HG03196 (cell line): Measurements from ENCODE around the gene ZKSCAN1.

Experiments used
- ATAC-seq: cut with Tn5 transposase; IDR thresholded peaks from one replicate; pipeline ENCODE4 v1.9.1; 2021; ENCODE audit not compliant: unreplicated experiment

The ZKSCAN1 gene

DNA sequence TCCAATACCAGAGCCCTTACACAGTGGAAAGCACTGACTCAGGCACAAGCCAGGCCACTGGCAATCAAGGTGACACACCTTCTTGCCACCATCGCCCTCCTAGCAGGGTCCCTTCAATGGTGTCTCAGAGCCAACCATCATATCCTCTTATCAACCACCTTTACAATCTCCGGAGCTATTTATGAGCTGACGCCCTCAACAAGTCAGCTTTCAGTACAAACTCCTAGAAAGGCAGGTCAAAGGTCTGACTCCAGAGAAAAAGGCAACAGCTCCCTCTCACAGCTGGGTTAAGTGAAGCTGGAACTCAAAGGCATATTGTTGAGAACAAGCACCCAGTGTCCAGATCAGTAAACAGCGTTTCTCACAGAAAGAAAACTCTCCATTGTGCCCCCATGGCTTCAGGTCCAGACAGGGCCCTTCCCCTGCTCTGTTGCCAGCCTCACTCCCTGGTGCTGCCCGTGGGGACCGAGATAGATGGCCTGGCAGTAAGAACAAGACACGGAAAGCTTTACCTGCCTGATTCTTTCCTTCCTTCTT lies 63.7 kb downstream of the ZKSCAN1 start:
- ATAC-seq, result no peak

DNA sequence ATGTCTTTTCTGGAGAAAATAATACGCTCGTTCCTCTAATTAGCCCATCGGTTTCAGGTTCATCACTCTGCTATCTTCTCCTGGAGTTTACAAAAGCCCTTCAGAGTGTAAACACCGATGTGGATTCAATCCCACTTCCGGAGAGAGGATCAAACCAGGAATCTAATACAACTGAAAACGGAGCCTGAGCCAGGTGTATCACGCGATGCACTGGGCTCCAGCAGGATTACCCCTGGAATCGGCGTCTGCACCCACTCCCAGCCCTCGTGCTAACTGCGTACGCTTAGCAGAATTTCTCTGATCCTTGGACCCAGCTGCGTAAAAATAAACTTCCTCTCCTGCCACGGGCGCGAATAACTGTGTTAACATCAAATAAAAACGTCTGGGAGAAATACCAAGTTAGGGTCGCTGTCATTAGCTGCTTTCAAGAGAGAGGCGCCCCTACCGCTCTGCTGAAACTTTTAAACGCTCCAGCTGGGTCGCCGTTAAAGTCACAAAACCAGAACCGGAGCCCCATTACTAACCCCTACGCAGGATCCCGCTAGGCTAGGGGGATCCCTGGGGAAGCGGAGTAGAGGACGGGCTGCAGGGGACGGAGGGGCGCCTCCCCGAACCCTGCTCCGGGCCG lies 65.6 kb downstream of the ZKSCAN1 start:
- no peak for ATAC-seq

GRCh38 chr7:100081535-100082102 lies 66.2 kb downstream of the ZKSCAN1 start, which contains the start of gene ZNF3:
TSS of gene ZNF3 (minus strand) at chr7:100081723. CDS start at chr7:100077357, 4,366 bp downstream.
- peak; percentile 82 for ATAC-seq

DNA sequence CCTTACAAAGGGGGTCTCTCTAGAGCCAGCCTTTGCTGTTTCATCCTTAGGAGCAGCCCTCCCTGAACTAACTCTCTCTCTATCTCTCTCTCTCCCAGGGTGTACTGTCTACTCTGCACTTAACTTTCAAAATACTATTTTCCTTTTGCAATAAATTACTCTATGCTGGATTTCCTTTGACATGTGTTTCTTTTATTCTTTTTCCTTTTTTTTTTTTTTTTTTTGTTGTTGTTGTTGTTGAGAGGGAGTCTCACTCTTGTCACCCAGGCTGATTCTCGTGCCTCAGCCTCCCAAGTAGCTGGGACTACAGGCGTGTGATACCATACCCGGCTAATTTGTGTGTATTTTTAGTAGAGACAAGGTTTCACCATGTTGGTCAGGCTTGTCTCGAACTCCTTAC lies 67.6 kb downstream of the ZKSCAN1 start:
- ATAC-seq, result no peak

DNA sequence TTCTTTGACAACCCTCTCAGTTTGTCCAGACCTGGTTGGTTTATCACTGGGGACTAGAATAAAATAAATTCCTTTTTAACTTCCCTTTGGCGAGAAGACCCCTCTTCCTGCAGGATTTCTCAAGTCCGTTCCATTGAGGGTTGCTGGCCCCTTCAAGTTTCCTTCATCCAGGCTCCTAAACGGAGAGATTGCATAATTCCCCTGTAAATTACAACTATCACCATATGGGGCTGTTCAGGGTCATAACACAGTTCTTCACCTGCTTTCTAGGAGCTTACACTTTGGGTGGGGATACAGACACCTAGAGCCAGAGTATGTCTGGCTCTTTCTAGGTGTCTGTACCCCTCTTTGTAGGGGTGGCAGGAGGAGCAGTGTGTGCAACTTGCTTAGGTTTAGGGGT lies 70.1 kb downstream of the ZKSCAN1 start:
- no peak for ATAC-seq

GRCh38 chr7:100087055-100087750 lies 71.8 kb downstream of the ZKSCAN1 start:
- ATAC-seq, result no peak

DNA sequence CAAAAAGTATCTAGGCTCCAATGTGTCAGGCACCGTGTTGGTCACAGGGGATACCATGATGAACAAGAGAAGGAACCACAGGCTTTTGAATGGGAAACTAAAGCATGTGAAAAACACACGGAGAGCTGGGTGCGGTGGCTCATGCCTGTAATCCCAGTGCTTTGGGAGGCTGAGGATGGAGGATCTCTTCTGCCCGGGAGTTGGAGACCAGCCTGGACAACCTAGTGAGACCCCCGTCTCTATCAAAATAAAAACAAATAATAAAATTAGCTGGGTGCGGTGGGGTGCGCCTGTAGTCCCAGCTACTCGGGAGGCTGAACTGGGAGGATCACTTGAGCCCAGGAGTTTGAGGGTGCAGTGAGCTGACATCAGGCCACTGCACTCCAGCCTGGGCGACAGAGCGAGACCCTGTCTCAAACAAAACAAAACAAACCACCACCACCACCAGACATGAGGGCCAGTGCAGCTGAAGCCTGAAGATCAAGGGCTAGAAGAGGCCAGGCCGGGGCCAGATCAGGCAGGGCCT lies 72.8 kb downstream of the ZKSCAN1 start:
- ATAC-seq, result no peak

- ATAC-seq, result peak; percentile 61
These were observed 73.4 kb downstream of the ZKSCAN1 start, which contains the start of gene COPS6 for GRCh38 chr7:100088621-100089457. TSS of gene COPS6 (plus strand) at chr7:100088969. CDS start at chr7:100088991, 22 bp downstream.

GRCh38 chr7:100089458-100090196 lies 74.2 kb downstream of the ZKSCAN1 start:
- ATAC-seq, result no peak

DNA sequence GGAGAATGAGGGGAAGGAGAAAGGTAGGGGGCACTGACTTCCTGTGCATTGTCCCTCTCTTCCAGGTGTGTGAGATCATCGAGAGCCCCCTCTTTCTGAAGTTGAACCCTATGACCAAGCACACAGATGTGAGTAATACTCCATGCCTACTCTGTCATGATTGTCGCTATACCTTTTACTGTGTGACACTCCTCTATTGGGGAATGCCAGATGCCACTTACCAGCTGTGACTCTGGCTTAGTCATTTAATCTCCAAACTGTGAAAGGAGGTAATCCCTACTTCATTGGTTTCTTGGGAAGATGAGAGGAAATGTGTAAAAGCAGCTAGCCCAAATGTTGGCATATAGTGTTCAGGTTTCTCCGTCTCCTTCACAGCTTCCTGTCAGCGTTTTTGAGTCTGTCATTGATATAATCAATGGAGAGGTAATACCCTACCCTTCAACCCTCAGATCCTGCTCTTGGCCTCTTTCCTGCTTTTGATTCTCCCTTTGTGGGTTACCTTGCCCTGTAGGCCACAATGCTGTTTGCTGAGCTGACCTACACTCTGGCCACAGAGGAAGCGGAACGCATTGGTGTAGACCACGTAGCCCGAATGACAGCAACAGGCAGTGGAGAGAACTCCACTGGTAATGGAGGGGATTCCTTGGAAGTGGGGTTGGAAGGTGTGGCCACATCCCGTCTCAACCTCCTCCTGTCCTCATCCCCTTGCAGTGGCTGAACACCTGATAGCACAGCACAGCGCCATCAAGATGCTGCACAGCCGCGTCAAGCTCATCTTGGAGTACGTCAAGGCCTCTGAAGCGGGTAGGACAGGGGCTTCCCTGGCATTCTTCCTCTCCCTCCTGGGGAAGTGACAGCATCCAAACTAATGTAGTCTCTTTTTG lies 75.4 kb downstream of the ZKSCAN1 start:
- no peak for ATAC-seq
